T-helper 17 cell (primary cell): ENCODE measurements around the gene IFT52. TPM values are rescaled to one million over a fixed set of nuclear protein-coding genes. Genes with fewer than 3 reads are reported as not detected.

ENCODE experiments used
- ATAC-seq: fragments of 150-1000 bp; cut with Tn5 transposase; 2 replicates; pipeline ENCODE4 v1.10.0; 2021; ENCODE audit warnings: mild to moderate bottlenecking, moderate library complexity
- DNase-seq, 3 donors: peaks; one replicate each; pipeline versions ENCODE4 v3.0.0 to v3.0.0-alpha.2; 2020 to 2021
- H3K9me3 ChIP-seq: one replicate; pipeline ENCODE4 v1.7.0; 2013; ENCODE audit warnings: low read length, mild to moderate bottlenecking; ENCODE audit not compliant: control insufficient read depth, poor library complexity, severe bottlenecking
- H3K27ac Mint-ChIP-seq: one replicate; pipeline ENCODE4 v1.8.0; 2022; ENCODE audit warnings: mild to moderate bottlenecking, moderate library complexity, mixed read lengths
- H3K27me3 Mint-ChIP-seq: one replicate; pipeline ENCODE4 v1.8.0; 2022; ENCODE audit warnings: mixed read lengths
- H3K36me3 Mint-ChIP-seq: one replicate; pipeline ENCODE4 v1.8.0; 2022; ENCODE audit warnings: low read depth, mixed read lengths
- H3K4me1 Mint-ChIP-seq: one replicate; pipeline ENCODE4 v1.8.0; 2022; ENCODE audit warnings: mild to moderate bottlenecking, mixed read lengths
- H3K4me3 Mint-ChIP-seq: one replicate; pipeline ENCODE4 v1.8.0; 2022; ENCODE audit warnings: mild to moderate bottlenecking, moderate library complexity, mixed read lengths
- total RNA-seq, 4 donors: library from RNA in 2 of 4; stranded (reverse) in 2 of 4; gene quantifications; one replicate each; pipeline ENCODE4 v1.2.3 and lab custom pipeline; 2022 to 2026

The IFT52 gene
- total RNA-seq, 2 donors from 2014 or later: 13.6 to 15.5 TPM

GRCh38 chr20:43666376-43667328 is 75.9 kb downstream of the IFT52 start, which contains the start of gene MYBL2:
MYBL2 (plus strand) TSS chr20:43667114; CDS start chr20:43667284, 170 bp downstream.
- H3K9me3 ChIP-seq: no peaks in the 10 kb centered on the region
- Mint-ChIP-seq H3K4me3 (peak within 1 kb of the TSS; percentile 79), H3K27me3 (peaks cover 28% of the 10 kb centered on the region), H3K27ac (no peak within 1 kb of the TSS), H3K36me3 (no peaks in the 10 kb centered on the region), H3K4me1 (peaks cover 4% of the 10 kb centered on the region)
- ATAC-seq: peak; percentile 95
- DNase-seq: peak; percentile 61 to 70 (median 69)

DNA sequence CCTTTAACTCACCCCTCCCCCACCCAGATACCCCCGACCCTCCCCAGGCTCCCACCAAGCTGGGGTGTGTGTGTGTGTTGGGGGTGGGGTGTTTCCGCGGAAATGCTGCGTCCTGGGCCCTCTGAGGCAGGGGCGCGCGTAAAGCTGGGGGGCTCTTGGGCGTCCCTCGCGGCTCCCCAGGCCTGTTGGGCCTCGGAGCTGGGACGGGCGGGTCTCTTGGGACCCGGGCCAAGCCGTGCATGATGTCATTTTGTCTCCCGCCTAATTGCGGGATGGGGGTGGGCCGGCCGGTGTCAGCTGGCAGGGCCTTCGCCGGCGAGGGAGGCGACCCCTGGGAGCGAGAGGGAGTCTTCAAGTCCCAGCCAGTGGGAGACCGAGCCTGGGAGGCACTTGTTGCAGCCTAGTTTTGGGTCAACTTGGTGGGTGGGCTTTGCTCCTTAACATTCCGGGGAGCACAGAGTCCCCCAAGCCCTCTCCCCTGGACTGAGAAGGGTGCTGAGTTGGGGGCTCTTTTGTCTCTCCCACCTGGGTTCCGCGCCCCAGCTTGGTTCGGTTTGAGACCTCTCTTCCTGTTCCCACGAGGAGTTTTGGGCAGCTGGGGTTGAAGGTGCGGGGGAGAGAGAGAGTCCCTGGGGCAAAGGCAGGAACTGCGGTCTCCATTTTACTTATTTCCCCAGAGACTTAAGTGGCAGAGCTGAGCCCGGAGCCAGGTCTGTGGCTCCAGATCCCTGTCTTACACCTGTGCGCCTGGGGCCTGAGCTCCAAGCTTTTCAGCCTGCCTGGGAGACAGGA is 76.8 kb downstream of the IFT52 start:
- Mint-ChIP-seq H3K27ac (no peak overlapping the region), H3K36me3 (no peaks in the 10 kb centered on the region), H3K4me3 (peak overlapping the region; percentile 79), H3K4me1 (peaks cover 4% of the 10 kb centered on the region), H3K27me3 (peaks cover 28% of the 10 kb centered on the region)
- H3K9me3 ChIP-seq: no peaks in the 10 kb centered on the region
- DNase-seq: no peak
- ATAC-seq: peak; percentile 7

DNA sequence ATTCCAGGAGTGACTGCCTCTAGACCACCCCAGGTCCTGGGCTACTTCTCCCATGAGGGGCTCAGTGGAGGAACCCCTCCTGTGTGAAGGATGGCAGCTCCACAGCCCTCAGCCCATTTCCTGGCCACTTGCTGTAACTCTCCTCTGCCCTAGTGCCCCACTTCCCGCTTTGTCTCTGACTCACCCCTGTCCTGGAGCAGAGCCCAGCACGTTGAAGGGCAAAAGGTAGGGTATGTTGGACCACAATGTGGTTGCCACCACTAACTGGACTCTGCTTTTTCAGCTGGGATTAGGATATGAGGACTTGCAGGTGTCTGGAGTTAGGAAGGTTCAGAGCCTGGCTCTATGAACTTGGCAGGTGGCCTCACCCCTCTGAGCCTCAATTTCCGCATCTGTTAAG is 78.6 kb downstream of the IFT52 start:
- Mint-ChIP-seq H3K36me3 (peaks cover 3% of the 10 kb centered on the region), H3K4me3 (peak overlapping the region; percentile 3), H3K27me3 (peaks cover 28% of the 10 kb centered on the region), H3K27ac (no peak overlapping the region), H3K4me1 (peaks cover 4% of the 10 kb centered on the region)
- no peak for ATAC-seq
- H3K9me3 ChIP-seq: no peaks in the 10 kb centered on the region
- no peak for DNase-seq

DNA sequence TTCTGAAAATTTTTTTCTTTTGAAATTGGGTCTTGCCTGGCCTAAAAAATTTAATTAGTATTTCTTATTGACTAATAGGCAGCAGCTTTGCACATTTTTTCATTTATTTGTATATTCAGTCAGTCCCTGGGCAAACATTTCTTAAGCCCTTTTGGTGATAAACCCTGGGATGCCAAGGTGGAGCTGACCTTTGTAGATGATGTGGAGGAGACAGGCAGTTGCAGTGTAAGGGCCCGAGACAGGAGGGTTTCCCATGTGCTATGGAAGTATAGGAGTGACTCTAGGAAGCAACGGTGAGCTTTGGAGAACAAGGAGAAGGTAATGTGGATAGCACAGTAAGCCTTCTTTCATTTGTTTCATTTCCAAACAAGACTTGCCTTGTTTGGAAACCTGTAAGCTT is 79.7 kb downstream of the IFT52 start:
- H3K4me3 Mint-ChIP-seq: no peak overlapping the region
- DNase-seq: no peak
- H3K27ac Mint-ChIP-seq: no peak overlapping the region
- H3K4me1 Mint-ChIP-seq: peaks cover 4% of the 10 kb centered on the region
- no peak for ATAC-seq
- H3K27me3 Mint-ChIP-seq: peaks cover 26% of the 10 kb centered on the region
- no peaks in the 10 kb centered on the region for H3K9me3 ChIP-seq
- peaks cover 3% of the 10 kb centered on the region for H3K36me3 Mint-ChIP-seq

DNA sequence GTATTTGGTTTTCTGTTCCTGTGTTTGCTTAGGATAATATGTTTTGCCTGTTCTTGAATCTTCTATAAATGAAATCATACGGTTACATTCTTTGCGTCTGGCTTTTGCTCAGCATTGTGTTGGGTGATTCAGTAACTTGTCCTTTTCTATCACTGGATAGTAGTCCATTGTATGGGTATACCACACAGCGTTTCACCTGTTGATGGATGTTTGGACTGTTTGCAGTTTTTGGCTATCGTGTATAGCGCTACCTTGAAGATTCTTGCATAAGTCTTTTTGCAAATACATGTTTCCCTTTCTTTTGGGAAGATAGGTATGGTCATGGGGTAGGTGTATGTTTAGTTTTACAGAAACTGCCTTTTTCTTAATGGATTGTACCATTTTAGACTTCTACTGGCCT is 85.6 kb downstream of the IFT52 start:
- Mint-ChIP-seq H3K27me3 (no peaks in the 10 kb centered on the region), H3K27ac (no peak overlapping the region), H3K36me3 (peaks cover 5% of the 10 kb centered on the region), H3K4me3 (peak overlapping the region; percentile 7), H3K4me1 (peaks cover 1% of the 10 kb centered on the region)
- ATAC-seq (no peak), DNase-seq (no peak)
- H3K9me3 ChIP-seq: no peaks in the 10 kb centered on the region

DNA sequence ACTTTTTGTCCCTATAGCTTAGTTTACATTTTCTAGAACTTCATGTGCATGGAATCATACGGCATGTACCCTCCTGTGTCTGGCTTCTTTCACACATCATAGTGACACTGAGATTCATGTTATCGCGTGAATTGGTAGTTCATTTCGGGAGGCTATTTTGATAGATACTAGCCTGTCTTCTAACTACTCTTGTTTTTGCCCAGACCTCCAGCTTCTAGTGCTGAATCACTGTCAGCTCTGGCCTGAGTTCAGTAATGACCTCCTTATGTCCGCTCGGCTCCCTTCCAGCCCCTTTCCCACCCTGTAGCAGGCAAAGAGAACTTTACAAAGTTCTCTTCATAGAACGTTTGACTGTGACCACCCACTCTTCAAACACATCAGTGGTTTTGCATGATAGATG is 90.2 kb downstream of the IFT52 start:
- no peaks in the 10 kb centered on the region for H3K9me3 ChIP-seq
- no peak overlapping the region for H3K4me3 Mint-ChIP-seq
- peaks cover 2% of the 10 kb centered on the region for H3K36me3 Mint-ChIP-seq
- DNase-seq: no peak
- no peaks in the 10 kb centered on the region for H3K27me3 Mint-ChIP-seq
- H3K27ac Mint-ChIP-seq: peak overlapping the region; percentile 43
- H3K4me1 Mint-ChIP-seq: peaks cover 3% of the 10 kb centered on the region
- ATAC-seq: no peak

- H3K27me3 Mint-ChIP-seq: no peaks in the 10 kb centered on the region
- peaks cover 3% of the 10 kb centered on the region for H3K4me1 Mint-ChIP-seq
- no peak for DNase-seq
- H3K9me3 ChIP-seq: no peaks in the 10 kb centered on the region
- peak overlapping the region; percentile 3 for H3K4me3 Mint-ChIP-seq
- peak overlapping the region; percentile 43 for H3K27ac Mint-ChIP-seq
- peak; percentile 36 for ATAC-seq
- no peaks in the 10 kb centered on the region for H3K36me3 Mint-ChIP-seq
Observed at GRCh38 chr20:43681468-43681942, 90.8 kb downstream of the IFT52 start.

DNA sequence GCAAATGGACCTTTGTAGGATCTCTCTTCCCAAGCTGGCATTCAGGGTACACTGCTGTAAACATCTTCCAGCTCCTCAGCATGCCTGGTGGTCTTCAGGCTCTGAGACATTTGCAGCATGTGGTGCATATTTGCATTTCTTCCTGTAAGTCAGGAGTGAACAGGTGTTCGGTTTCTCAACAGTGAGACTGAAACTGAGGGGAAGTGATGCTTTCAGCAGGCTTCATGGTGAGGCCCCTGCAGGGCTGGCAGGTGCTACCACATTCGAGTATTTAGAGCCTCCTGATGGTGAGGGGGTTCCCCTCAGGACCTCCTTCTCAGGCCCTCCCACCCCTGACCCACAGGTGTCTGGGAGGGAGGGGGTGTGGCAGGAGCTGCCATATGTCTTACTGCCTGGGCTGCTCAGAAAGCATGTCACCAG is 91.3 kb downstream of the IFT52 start:
- ATAC-seq: peak; percentile 84

GRCh38 chr20:43682446-43682845 is 91.7 kb downstream of the IFT52 start:
- Mint-ChIP-seq H3K27ac (no peak overlapping the region), H3K27me3 (no peaks in the 10 kb centered on the region), H3K4me1 (peaks cover 3% of the 10 kb centered on the region), H3K4me3 (peak overlapping the region; percentile 25), H3K36me3 (no peaks in the 10 kb centered on the region)
- DNase-seq: no peak
- H3K9me3 ChIP-seq: no peaks in the 10 kb centered on the region
- ATAC-seq: no peak

More for the DNA sequence above, 91.3 kb downstream of the IFT52 start:
- Mint-ChIP-seq H3K4me1 (peaks cover 3% of the 10 kb centered on the region), H3K36me3 (no peaks in the 10 kb centered on the region), H3K27ac (peak overlapping the region; percentile 43), H3K4me3 (peak overlapping the region; percentile 3), H3K27me3 (no peaks in the 10 kb centered on the region)
- H3K9me3 ChIP-seq: no peaks in the 10 kb centered on the region
- DNase-seq: no peak

DNA sequence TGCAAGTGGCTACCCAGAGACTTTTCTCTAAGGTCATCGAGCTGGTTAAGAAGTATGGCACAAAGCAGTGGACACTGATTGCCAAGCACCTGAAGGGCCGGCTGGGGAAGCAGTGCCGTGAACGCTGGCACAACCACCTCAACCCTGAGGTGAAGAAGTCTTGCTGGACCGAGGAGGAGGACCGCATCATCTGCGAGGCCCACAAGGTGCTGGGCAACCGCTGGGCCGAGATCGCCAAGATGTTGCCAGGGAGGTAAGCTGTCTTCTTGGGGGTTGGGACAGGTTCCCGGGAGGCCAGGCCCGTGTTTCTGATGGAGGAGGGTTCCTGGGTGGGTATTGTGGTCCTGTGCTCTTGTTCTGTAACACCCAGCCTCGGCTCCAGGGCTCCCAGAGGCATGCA is 96.1 kb downstream of the IFT52 start:
- H3K9me3 ChIP-seq: no peaks in the 10 kb centered on the region
- Mint-ChIP-seq H3K27ac (no peak overlapping the region), H3K4me1 (peaks cover 5% of the 10 kb centered on the region), H3K27me3 (no peaks in the 10 kb centered on the region), H3K4me3 (no peak overlapping the region), H3K36me3 (no peaks in the 10 kb centered on the region)
- ATAC-seq: no peak
- DNase-seq: no peak

DNA sequence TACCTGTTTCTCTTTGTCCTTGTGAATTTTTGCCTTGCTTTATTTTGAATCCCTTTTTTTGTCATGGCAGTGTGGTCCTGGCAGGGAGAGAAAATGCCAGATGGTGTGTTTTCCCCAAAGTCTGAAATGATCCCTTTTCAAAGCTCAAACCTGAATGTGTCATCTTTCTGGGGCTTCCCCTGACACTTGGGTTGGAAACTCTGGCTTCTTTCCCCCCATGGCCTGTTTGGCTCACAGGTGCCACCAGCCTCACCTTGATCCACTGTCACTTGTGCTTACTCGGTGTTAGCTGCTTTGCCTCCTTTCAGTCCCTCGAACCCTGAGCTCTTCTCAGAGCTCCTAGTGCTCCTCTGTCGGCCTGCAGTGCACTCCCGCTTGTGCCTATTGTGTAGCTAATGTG is 98.4 kb downstream of the IFT52 start:
- DNase-seq (no peak), ATAC-seq (no peak)
- H3K4me1 Mint-ChIP-seq: peaks cover 5% of the 10 kb centered on the region
- H3K36me3 Mint-ChIP-seq: no peaks in the 10 kb centered on the region
- no peak overlapping the region for H3K27ac Mint-ChIP-seq
- no peaks in the 10 kb centered on the region for H3K27me3 Mint-ChIP-seq
- no peak overlapping the region for H3K4me3 Mint-ChIP-seq
- no peaks in the 10 kb centered on the region for H3K9me3 ChIP-seq

DNA sequence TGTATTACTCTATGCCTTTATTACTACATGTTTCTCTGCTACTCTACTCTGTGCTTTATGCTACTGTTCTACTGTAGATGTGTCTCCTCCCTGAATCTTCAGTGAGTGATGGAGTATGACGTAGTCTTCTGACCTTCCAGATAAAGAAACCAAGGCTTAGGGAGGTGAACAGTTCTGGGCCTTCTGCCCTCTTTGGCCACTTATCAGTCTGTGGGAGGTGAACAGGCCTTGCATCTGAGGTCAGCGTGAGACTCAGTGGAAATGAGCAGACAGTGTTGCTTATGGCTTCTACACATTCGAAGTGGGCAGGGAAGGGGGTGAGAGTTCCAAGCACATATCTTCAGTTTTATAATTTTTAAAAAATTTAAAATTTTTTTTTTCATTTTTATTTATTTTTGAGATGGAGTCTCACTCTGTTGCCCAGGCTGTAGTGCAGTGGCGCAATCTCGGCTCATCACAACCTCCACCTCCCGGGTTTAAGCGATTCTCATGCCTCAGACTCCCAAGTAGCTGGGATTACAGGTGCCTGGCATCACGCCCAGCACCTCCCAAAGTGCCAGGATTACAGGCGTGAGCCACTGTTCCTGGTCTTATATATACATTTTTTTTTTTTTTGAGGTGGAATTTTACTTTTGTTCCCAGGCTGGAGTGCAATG is 100.3 kb downstream of the IFT52 start:
- Mint-ChIP-seq H3K36me3 (no peaks in the 10 kb centered on the region), H3K4me1 (peaks cover 5% of the 10 kb centered on the region), H3K4me3 (no peak overlapping the region), H3K27me3 (no peaks in the 10 kb centered on the region), H3K27ac (no peak overlapping the region)
- ATAC-seq: no peak
- H3K9me3 ChIP-seq: no peaks in the 10 kb centered on the region
- no peak for DNase-seq
